Astrocyte (in vitro differentiated cells and primary cell): ENCODE data around the gene DCAF4L1.

Source experiments
- CTCF ChIP-seq: IDR thresholded peaks from 2 replicates; pipeline ENCODE4 v1.5.1; 2011; ENCODE audit warnings: low read depth, mild to moderate bottlenecking, inconsistent platforms, low read length, moderate library complexity; ENCODE audit not compliant: insufficient read depth
- EZH2 ChIP-seq: IDR thresholded peaks from 2 replicates; pipeline ENCODE4 v1.6.1; 2012; ENCODE audit warnings: mild to moderate bottlenecking, low read length, inconsistent platforms; ENCODE audit not compliant: insufficient read depth

GRCh38 chr4:41939016-41939626 lies 42.4 kb upstream of the DCAF4L1 start:
- no peak for TF ChIP-seq CTCF
- TF ChIP-seq EZH2 = no peak
